KG1 (cell line): ENCODE results near the gene EHD3.
A peak's percentile ranks its signal among the peaks of the same experiment; 100 is the strongest.

Experiments used
- DNase-seq: peaks from one replicate; lab custom pipeline; 2025; lab: John Stamatoyannopoulos, UW

The EHD3 gene

DNA sequence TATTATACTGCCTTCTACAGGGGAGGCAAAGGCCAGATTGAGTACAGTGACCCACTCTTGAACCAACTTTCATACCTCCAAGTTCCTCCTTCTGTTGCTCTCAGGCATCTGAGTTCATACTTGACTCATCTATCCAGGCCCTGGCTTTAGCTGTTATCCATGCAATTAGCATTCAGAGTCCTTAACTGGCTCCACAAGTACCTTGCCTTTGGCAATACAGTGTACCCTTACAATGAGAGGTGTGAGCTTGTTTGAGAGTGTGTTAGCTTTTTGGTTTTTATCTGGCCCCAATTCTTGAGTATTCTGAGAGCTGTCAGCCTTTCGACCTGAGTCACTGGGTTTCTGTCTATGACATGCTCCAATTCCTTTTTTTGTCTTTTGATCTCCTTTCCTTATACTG, 60.2 kb downstream of the EHD3 start:
- DNase-seq: no peak

DNA sequence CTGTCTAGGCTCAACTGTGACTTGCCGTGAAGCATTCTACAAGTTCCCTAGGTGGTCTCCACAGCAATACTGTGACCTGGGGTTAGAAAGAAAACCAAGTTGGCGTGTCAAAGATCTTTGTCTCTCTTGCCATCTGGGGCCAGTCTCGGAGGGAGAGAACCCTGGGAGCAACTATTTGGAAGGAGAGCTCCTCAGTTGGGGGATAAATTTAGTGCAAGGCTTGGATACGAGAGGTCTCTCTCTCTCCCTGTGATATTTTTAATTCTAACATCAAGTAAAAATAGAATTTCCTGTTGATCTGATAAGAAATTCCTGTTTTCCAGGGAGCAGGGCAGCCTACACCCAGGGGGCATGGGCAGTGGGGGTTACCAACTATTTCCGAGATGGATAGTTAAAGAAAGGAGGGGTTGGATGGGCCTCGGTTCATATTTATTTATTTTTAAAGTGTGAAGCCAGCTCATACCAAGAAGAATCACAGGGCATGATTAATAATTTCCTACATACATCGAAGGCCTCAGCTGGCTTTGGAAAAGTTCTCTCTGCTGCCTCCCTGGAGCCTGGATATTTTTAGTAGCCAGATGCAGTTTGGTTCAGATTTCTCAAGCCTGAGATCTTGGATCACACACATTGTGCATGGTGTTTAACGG, 62.8 kb downstream of the EHD3 start:
- no peak for DNase-seq

DNA sequence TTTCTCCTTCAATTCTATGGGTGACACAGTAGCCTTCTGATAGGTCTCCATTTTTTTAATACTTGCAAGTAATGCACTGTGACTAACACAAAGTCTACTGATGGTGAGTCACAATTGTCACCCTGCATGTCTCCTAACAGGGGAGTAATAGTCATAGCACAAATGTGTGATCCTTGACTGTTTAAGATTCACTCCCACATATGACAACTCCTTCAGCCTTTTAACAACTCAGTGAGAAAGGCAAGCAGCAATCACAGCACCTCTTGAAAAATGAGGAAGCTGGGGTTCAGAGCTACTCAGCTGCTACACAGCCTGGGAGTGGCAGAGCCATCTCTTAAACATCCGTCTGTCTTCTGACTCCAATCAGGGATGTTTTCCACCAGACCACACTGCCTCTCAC, 63.8 kb downstream of the EHD3 start:
- DNase-seq: no peak

DNA sequence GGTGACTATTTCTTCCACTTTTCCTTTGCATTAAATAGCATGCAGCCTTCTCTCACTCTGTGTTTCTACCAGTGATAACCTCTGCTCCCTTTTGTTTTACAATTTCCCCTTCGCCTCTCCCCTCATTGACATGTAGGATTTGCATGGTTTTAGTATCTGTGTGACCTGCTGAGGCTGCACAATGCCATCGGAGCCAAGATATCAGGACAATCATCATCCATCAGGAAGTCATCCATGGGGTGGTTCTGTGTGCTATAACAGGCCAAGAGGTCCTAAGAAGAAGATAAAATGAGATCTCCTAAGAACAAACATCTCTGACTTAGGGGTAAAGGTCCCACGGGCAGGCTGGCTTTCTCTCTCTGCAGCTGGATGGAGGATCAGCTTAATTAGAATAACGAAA, 65.6 kb downstream of the EHD3 start:
- DNase-seq: no peak

DNA sequence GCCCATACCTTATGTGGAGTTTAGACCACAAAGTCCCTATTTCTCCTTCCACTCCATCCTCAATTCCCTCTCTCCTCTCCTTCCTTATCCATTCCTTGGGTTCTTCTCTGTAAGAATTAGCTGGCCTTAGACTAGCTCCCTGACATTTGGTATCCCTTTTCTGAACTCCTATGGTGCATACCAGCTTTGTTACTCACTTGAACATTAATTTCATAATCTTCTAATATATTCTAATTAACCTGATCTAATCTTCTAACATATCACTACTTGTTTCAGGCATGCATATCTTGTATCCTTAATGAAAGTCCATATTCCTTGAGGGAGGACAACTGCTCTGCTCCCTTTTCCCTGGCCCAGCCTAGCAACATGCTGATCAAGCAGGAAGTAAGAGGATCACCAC, 66.4 kb downstream of the EHD3 start:
- no peak for DNase-seq

DNA sequence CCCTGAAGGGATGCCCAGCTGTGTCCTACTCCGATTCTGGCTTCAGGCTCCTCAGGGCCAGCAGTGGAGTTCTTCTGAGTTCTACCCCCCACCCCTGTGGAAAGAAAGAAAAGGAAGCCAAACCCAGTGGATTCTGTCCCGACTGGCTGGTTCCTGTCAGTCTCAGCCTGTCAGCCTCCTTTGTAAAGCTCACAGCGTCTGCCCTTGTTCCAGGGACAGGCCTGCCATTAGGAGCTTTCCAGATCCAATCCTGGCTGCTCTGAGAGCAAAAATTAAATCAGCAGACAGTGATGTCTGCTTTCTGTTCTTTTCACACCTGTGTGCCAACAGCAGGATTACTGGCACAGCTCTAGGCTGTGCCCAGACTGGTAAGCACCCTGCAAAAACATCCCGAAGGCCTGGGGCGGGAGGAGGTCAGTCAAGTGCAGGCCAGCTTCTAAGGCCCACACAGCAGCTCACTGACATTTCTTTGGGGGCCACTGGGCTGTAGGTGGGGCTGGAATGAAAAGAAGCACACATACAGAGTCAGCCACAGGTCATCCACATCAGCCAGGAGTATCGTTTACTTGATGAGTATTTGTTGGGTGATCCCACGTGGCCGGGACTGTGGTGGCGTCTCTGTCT, 69.1 kb downstream of the EHD3 start:
- DNase-seq: no peak

DNA sequence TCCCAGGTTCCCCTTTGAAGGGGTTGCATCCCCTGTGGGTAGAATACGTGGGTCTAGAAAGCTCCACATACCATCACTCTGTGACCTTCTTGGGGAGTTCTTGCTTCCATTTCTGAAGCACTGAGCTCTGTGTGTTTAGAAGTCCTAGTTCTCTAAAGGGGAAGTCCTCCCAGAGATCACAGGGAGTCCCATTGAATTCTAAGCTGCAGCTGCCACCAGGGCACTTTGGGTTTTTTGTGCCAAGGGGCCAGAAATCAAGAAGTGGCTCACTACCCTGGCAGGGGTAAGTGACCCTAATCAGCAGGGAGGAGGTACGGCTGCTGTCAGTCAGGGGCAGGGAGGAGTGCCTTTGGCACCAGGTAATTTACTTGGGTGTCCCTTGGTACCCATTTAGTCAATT, 70.9 kb downstream of the EHD3 start:
- no peak for DNase-seq

DNA sequence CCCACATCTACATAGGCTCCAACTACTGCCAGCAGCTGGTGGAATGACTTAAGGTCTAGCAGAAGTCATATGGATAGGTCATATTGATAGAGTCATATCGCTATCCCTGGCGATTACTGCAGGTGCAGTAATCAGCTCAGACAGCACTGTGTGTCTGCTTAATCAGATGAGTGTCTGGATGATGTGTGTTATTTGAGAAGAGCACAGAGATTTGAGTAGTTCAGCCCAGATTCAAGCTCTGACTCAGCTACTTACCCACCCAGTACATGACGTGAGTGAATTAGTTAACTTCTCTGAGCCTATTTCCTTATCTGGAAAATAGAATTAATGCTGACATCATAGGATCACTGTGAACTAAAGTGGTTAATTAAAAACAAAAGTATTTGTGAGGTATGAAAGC, 78.9 kb downstream of the EHD3 start:
- no peak for DNase-seq

DNA sequence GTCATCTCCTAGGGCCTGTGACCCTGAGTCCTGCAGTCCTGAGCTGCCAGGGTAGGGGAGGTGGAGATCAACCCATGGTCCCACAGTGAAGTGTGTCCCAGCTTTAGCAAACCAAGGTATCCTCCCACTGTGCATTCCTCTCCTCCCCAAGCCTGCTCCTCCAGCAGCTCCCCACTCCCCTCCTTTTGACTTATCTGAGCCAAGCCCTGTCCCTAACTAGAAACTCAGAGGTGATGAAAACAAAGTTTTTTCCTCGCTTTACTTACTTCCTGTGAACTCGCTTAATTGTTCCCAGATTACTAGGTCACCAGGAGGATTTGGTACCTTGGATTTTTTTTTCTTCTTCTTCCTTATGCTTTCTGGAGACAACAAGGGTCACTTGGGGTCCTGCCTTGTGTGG, 80.8 kb downstream of the EHD3 start:
- no peak for DNase-seq

DNA sequence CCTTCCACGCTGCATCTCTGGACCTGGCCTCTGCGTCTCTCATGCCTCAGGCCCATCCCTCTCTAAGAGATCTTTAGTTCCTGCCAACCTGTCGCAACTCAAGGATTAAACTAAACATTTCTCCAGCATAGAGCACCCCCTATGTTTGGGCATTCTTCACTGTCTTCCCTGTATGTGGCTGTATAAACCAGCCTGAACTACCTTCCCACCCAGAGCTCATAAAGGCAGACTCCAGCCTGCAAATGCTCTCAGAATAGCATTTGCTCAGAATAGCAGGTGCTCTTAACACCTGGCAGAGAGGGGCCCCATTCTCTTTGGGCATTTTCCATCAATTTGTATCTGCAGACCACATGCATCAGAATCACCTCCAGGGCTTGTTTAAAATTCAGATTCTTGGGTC, 83.4 kb downstream of the EHD3 start:
- DNase-seq: no peak

DNA sequence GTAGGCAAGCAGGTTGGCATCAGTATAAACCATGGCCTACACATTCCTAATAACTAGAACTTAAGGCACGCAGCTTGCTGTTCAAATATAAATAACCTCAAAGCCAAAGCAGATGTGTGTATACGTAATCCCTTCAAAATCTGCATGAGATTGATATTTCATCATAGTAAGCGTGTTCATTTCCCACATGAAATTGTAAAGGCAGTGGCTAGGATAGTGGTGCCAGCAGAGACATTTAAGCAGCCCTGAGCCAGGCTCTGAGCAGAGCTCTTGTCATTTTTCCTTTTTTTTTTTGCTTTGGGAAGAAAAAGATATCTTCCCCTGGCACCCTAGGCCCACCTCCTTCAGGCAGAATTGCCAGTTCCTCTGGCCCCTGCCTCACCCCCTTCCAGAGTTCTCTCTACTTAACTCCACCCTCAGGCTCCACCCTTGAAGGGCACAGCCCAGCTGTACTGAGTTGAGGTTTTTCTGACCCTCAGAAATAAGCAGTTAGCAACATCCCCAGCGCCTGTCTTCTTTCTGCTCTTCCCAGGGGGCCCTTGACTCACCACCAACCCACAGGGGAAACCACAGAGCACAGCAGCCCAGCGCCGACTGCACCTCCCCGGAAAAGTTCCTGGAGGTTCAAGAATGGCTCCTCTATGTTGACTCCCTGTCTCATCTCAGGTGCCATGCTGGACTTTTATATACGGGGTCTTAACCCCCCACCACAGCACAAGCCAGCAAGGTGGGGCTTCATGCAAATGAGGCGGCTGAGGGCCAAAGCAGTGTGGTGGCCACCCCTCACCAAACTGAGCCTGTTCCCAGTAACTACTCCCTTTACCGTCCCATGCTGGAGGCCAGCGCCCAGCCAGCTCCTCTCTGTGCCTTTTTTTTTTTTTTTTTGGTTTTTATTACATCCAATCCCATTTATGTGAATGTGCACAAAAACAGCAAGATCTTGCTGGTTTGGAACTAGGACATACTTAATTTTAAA, 84.7 kb downstream of the EHD3 start:
- peak; percentile 76 for DNase-seq
